Spleen (tissue), 7 donors: ENCODE results near the gene GTF2B.

Experiments used
- POLR2A ChIP-seq, 3 donors: fragments of 450-650 bp; IDR thresholded peaks; one replicate each; pipeline ENCODE4 v1.5.1; 2017; ENCODE audit warnings: antibody characterized with exemption in 3 of 3, mild to moderate bottlenecking in 1 of 3
- POLR2AphosphoS5 ChIP-seq, 3 donors: sonication (generic); formaldehyde crosslinking; IDR thresholded peaks; one replicate each; pipeline ENCODE4 v1.5.1; 2017; ENCODE audit warnings: antibody characterized with exemption in 3 of 3
- TF ChIP-seq, protein P1 (sequence below), 11 experiments: fragments of 200-600 bp in 7 of 11; fragments of 450-650 bp in 4 of 11; sonication (generic) in 4 of 11; IDR thresholded peaks in 8 of 11; conservative IDR thresholded peaks in 3 of 11; 1 replicate in 7 of 11; 2 replicates in 4 of 11; pipeline versions ENCODE4 v1.4.0 to v1.8.0; 2016 to 2021; ENCODE audit warnings: antibody characterized with exemption in 11 of 11, inconsistent platforms in 4 of 11, mild to moderate bottlenecking in 1 of 11
- donor health status: DM: no; HTN: no; CAD: no; lungs with moderate emphysema.
- donor health status: DM: no; HTN: no; CAD: no.
- donor health status: DM: no; HTN: no; CAD: no.

DNA sequence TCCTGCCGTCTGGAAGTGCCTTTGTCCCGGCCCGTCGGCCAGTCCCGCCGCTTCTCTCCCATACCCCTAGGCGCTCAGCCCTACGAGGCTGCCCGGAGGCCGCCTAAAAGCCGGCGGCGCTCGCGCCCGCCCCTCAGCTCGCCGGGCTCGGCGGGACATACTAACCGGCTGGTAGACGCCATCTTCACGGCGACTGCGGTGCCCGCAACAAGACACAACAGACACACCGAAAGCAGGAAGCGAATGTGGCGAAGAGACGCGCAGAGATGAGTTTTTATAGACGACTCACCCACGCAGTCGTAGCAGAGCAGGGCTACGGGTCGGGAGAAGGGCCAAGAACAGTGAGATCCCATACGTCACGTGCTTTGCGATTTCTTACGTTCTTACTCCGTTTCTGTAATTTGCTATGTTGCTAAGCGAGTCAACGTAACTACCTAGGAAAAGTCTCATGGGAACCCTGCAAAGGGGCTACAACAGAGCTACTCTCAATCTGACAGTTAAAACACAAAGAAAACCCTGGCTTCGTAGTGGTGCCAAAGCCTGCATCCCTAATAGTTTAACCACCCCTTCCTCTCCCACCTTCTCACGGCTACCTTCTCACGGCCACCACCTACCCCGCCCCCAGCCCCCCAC lies at the start of gene GTF2B:
- TF ChIP-seq, protein P1, sequence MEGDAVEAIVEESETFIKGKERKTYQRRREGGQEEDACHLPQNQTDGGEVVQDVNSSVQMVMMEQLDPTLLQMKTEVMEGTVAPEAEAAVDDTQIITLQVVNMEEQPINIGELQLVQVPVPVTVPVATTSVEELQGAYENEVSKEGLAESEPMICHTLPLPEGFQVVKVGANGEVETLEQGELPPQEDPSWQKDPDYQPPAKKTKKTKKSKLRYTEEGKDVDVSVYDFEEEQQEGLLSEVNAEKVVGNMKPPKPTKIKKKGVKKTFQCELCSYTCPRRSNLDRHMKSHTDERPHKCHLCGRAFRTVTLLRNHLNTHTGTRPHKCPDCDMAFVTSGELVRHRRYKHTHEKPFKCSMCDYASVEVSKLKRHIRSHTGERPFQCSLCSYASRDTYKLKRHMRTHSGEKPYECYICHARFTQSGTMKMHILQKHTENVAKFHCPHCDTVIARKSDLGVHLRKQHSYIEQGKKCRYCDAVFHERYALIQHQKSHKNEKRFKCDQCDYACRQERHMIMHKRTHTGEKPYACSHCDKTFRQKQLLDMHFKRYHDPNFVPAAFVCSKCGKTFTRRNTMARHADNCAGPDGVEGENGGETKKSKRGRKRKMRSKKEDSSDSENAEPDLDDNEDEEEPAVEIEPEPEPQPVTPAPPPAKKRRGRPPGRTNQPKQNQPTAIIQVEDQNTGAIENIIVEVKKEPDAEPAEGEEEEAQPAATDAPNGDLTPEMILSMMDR (IDR thresholded peaks at IDR 0.05 in 8 of 11, conservative IDR thresholded peaks at IDR 0.05 in 3 of 11): peak in 3 of 11 experiments; percentile 4 to 11 (median 10)
- TF ChIP-seq POLR2AphosphoS5 (IDR thresholded peaks at IDR 0.05) (peak; percentile 99 to 100 (median 99)), POLR2A (IDR thresholded peaks at IDR 0.05) (peak; percentile 94 to 97 (median 94))
